SH-SY5Y (cell line): Measurements from ENCODE around the gene SHQ1.

Experiments
- GATA2 ChIP-seq: IDR thresholded peaks from 2 replicates; pipeline ENCODE4 v1.6.1; 2011; ENCODE audit warnings: mild to moderate bottlenecking, low read depth, low read length
- GATA3 ChIP-seq: IDR thresholded peaks from 2 replicates; pipeline ENCODE4 v1.6.1; 2011; ENCODE audit warnings: low read depth, mild to moderate bottlenecking, low read length, moderate library complexity

DNA sequence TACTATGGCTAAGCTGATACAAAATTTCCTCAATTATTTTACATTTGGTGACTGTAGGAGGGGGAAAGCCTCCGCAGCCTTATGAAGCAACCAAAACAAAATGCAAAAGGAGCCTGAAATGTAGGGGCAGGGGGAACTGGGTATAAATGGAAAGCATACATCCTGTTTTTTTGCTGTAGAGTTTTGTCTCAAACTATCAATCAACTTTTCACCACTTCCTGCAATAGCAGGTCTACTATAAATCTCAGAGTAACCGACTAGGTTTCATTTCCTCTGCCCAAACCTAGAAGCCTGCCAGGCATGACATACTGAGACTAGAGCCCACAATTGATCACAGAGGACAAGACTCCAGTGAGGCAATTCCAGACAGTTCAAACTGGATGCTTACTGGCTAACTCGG is 91.3 kb downstream of the SHQ1 start:
- TF ChIP-seq GATA2 (no peak), GATA3 (no peak)
